DND-41 (cell line): ENCODE results near the gene RGS8.

Experiments used
- ATAC-seq: fragments of 200-7000 bp; cut with Tn5 transposase; 3 replicates; pipeline ENCODE4 v1.9.1; 2021; ENCODE audit warnings: low read depth; ENCODE audit not compliant: insufficient read depth
- DNase-seq: peaks from one replicate; pipeline ENCODE4 v3.0.0-alpha.2; 2020
- H2AFZ ChIP-seq: 2 replicates; pipeline ENCODE4 v1.6.0; 2012; ENCODE audit warnings: low read depth, low read length
- H3K27ac ChIP-seq: 2 replicates; pipeline ENCODE4 v1.5.1; 2012; ENCODE audit warnings: low read length, inconsistent platforms
- H3K27me3 ChIP-seq: fragments of 200-600 bp; sonication (generic); 2 replicates; pipeline ENCODE4 v1.6.0; 2012; ENCODE audit warnings: low read length, mild to moderate bottlenecking, inconsistent platforms; ENCODE audit not compliant: insufficient read depth, poor library complexity
- H3K36me3 ChIP-seq: 2 replicates; pipeline ENCODE4 v1.5.1; 2012; ENCODE audit warnings: low read length, inconsistent platforms; ENCODE audit not compliant: insufficient read depth
- H3K4me1 ChIP-seq: 2 replicates; pipeline ENCODE4 v1.5.1; 2012; ENCODE audit warnings: mild to moderate bottlenecking, low read length; ENCODE audit not compliant: insufficient read depth
- H3K4me2 ChIP-seq: 2 replicates; pipeline ENCODE4 v1.6.0; 2012; ENCODE audit warnings: mild to moderate bottlenecking, moderate library complexity, low read length, inconsistent platforms; ENCODE audit not compliant: insufficient read depth
- H3K4me3 ChIP-seq, 2 experiments: fragments of 200-600 bp in 1 of 2; shearing (Covaris generic) in 1 of 2; 2 replicates each; pipeline ENCODE4 v1.5.1; 2012 to 2016; ENCODE audit warnings: inconsistent platforms in 2 of 2, low read length in 2 of 2, mild to moderate bottlenecking in 2 of 2, low read depth in 1 of 2, moderate library complexity in 1 of 2
- H3K79me2 ChIP-seq: 2 replicates; pipeline ENCODE4 v1.6.0; 2012; ENCODE audit warnings: low read length, inconsistent platforms; ENCODE audit not compliant: insufficient read depth
- H3K9ac ChIP-seq: 2 replicates; pipeline ENCODE4 v1.6.0; 2012; ENCODE audit warnings: low read depth, mild to moderate bottlenecking, inconsistent platforms, low read length, moderate library complexity
- H3K9me3 ChIP-seq: 2 replicates; pipeline ENCODE4 v1.5.1; 2012; ENCODE audit warnings: low read length, moderate library complexity, mild to moderate bottlenecking, inconsistent platforms; ENCODE audit not compliant: insufficient read depth, severe bottlenecking
- H4K20me1 ChIP-seq: 2 replicates; pipeline ENCODE4 v1.6.0; 2012; ENCODE audit warnings: low read length; ENCODE audit not compliant: insufficient read depth
- EZH2 ChIP-seq: IDR thresholded peaks from 3 replicates; pipeline ENCODE4 v1.6.1; 2012; ENCODE audit warnings: borderline replicate concordance, low read depth, mild to moderate bottlenecking, moderate library complexity, low read length, inconsistent platforms; ENCODE audit not compliant: severe bottlenecking
- TF ChIP-seq, protein P1 (sequence below): IDR thresholded peaks from 2 replicates; pipeline ENCODE4 v1.5.1; 2012; ENCODE audit warnings: borderline replicate concordance, low read length, moderate library complexity, mild to moderate bottlenecking; ENCODE audit not compliant: poor library complexity, severe bottlenecking; ENCODE audit errors: extremely low read depth

RGS8 gene

DNA sequence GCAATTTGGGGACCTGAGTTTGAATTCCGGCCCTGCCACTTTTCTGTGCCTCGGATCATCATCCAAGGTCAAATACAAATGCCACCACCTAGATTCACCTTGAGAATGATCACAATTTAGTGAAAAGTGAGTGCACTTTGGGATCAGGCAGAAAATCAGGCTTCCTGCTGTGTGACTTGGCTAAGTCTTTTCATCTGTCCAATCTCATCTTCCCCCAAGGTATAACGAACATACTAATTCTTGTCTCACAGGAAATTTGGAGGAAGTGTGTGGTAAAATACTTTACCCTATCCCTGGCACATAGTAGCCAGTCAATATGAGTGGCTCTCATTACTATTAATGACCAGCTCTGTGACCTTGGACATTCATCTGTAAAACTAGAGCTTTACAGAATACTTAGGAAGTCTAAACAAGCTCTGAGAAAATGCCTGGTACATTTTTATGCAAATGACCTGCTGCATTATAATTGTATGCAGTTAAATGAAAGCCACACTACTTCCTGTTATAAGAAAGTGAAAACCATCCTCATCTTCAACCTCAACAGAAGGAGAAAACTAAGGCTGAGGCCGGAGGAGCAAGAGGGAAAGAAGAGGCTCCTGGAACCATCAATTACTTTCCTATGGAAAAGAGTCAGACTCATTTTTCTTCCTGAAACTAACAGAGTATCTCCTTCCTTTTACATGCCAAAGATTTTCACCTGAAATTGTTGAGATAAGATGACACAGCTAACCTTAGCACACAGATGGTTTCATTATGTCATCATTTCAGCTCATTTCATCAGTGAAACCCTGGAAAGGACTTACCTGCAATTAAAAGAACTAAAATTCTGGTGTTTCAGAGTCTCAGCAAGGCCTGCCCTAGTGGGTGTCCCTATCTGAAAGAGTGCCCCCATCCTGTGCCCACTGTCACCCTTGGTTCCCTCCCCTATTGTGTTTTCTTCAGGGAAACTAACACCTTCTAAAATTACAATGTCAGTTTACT lies 32.6 kb upstream of the RGS8 start:
- DNase-seq = no peak
- Histone ChIP-seq H2AFZ (no peak overlapping the region; the same call in 1 of the 2 replicates), H3K4me2 (no peak overlapping the region; the same call in 1 of the 2 replicates), H4K20me1 (no peaks in the 10 kb centered on the region), H3K27ac (peak overlapping the region; percentile 35; the same call in 1 of the 2 replicates), H3K36me3 (no peaks in the 10 kb centered on the region), H3K4me1 (peaks cover 24% of the 10 kb centered on the region), H3K9ac (no peak overlapping the region), H3K9me3 (no peaks in the 10 kb centered on the region), H3K4me3 (no peak overlapping the region), H3K27me3 (no peaks in the 10 kb centered on the region), H3K79me2 (no peaks in the 10 kb centered on the region)
- TF ChIP-seq, protein P1, sequence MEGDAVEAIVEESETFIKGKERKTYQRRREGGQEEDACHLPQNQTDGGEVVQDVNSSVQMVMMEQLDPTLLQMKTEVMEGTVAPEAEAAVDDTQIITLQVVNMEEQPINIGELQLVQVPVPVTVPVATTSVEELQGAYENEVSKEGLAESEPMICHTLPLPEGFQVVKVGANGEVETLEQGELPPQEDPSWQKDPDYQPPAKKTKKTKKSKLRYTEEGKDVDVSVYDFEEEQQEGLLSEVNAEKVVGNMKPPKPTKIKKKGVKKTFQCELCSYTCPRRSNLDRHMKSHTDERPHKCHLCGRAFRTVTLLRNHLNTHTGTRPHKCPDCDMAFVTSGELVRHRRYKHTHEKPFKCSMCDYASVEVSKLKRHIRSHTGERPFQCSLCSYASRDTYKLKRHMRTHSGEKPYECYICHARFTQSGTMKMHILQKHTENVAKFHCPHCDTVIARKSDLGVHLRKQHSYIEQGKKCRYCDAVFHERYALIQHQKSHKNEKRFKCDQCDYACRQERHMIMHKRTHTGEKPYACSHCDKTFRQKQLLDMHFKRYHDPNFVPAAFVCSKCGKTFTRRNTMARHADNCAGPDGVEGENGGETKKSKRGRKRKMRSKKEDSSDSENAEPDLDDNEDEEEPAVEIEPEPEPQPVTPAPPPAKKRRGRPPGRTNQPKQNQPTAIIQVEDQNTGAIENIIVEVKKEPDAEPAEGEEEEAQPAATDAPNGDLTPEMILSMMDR = no peak
- TF ChIP-seq EZH2 = no peak
- ATAC-seq = peak; percentile 72

DNA sequence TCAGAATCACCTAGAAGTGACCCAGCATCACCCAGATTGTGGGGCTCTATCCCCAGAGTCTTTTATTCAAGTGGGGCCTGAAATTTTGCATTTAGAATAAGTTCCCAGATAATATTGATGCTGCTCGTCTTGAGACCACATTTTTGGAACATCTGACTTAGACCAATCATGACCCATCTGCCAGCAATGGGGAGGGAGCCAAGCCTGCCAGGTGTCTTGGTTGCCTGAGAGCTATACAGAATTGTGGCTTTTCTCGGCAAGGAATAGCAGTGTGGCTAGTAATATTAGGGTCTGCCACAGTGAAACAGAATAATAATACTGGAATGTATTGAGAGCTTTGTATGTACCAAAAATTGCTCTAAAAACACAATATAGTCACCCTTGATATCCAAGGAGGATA lies 31.1 kb upstream of the RGS8 start:
- Histone ChIP-seq H3K9me3 (no peaks in the 10 kb centered on the region), H3K9ac (no peak overlapping the region), H3K4me3 (no peak overlapping the region), H3K27me3 (no peaks in the 10 kb centered on the region), H3K27ac (no peak overlapping the region), H3K36me3 (no peaks in the 10 kb centered on the region), H3K4me1 (peaks cover 24% of the 10 kb centered on the region), H3K79me2 (no peaks in the 10 kb centered on the region), H4K20me1 (no peaks in the 10 kb centered on the region), H2AFZ (no peak overlapping the region), H3K4me2 (no peak overlapping the region)
- TF ChIP-seq, protein P1 = no peak
- no peak for TF ChIP-seq EZH2
- no peak for ATAC-seq
- no peak for DNase-seq

DNA sequence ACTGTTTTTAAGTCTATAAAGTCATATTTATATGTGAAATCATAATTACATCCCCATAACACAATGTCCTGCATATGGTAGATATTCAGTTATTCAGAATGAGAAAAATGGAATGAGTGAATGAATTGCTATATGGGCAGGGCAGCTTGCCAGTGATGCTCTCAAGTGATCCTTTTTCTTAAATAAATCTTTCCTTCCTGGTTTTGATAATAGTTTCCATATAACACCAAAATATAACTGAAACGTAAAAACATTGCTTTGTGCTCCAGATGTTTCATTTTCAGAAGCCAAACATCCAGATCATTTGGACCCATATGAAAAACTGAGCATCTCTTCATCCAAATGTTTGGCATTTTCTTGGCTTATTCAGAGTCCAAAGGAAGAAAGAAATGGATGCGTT lies 30.2 kb upstream of the RGS8 start:
- ATAC-seq (no peak), DNase-seq (no peak)
- Histone ChIP-seq H2AFZ (no peak overlapping the region), H3K79me2 (no peaks in the 10 kb centered on the region), H3K9me3 (no peaks in the 10 kb centered on the region), H3K4me2 (no peak overlapping the region), H3K4me3 (no peak overlapping the region), H3K36me3 (no peaks in the 10 kb centered on the region), H3K27me3 (no peaks in the 10 kb centered on the region), H3K9ac (no peak overlapping the region), H4K20me1 (no peaks in the 10 kb centered on the region), H3K4me1 (peaks cover 24% of the 10 kb centered on the region), H3K27ac (no peak overlapping the region)
- TF ChIP-seq, protein P1 = no peak
- TF ChIP-seq EZH2 = no peak
